ENCODE measurements around the gene DAAM2.

Gene DAAM2

DNA sequence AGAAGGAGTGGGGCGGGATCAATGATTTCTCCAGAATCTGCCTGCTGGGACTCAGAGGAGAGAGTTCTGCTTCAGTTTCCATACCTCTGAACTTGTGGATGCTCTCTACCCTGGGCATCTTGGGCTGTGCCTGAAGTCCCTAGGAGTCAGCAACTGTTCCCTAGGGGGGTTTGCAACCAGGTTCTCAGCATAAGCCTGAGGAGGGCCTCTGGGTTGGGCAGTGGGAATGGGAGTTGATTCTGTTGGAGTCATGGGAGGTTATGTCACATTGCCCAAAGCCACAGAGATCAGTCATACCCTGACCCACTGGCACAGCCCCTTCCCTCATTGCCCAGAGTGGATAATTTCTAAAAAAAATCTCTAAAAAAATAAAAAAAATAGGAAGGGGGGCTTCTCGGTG, 94.7 kb downstream of the DAAM2 start:
- peaks cover 62% of the 10 kb centered on the region for H3K4me1 Mint-ChIP-seq
- H3K9me3 Mint-ChIP-seq: no peaks in the 10 kb centered on the region
- H3K27ac Mint-ChIP-seq: peak overlapping the region in 2 of 3 experiments; percentile 83 to 91
- H3K4me3 Mint-ChIP-seq: no peak overlapping the region
- TF ChIP-seq, protein P1, sequence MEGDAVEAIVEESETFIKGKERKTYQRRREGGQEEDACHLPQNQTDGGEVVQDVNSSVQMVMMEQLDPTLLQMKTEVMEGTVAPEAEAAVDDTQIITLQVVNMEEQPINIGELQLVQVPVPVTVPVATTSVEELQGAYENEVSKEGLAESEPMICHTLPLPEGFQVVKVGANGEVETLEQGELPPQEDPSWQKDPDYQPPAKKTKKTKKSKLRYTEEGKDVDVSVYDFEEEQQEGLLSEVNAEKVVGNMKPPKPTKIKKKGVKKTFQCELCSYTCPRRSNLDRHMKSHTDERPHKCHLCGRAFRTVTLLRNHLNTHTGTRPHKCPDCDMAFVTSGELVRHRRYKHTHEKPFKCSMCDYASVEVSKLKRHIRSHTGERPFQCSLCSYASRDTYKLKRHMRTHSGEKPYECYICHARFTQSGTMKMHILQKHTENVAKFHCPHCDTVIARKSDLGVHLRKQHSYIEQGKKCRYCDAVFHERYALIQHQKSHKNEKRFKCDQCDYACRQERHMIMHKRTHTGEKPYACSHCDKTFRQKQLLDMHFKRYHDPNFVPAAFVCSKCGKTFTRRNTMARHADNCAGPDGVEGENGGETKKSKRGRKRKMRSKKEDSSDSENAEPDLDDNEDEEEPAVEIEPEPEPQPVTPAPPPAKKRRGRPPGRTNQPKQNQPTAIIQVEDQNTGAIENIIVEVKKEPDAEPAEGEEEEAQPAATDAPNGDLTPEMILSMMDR (IDR thresholded peaks at IDR 0.05; ENCODE audit: unreplicated experiment in 3 of 3): no peak
- no peaks in the 10 kb centered on the region for H3K36me3 Mint-ChIP-seq (ENCODE audit: low read depth)
- peaks cover 4% of the 10 kb centered on the region for H3K27me3 Mint-ChIP-seq (ENCODE audit: low read depth)

DNA sequence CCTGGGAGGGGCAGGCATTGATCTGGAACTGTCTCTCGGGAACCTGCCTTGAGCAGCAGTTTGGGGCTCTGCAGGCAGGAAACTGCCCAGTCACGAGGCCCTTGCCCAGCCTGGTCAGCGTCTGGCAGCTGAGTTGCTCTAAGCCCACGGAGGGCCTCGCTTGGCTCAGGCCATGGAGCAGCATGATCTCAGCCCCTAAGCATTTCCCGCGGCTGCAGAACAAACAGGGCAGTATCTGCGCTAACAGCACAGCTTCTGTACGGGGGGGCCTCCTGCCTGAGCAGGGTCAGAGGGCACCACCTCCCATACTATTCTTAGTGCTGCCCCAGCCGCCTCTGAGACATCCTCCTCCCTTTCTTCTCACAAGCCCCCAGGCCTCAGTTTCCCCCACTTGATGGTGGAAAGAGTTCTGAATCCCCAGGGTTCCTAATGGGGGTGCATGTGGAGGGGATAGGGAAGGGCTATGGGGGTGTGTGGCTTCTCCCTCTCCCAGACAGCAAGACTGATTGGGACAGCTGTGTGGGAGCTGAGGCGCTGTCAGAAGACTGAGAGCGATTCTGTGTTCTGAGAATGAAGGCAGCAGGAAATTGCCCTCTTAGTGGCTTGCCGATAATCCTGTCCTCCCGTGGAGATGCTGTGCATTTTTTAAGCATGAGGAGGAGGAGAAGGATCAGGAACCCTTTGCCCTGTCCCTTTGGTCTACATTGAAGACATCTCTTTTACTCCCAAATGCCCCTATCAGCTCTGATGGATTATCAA, 95.7 kb downstream of the DAAM2 start:
- peak overlapping the region; percentile 91 to 95 (median 91) for H3K27ac Mint-ChIP-seq
- H3K4me1 Mint-ChIP-seq: peaks cover 52% of the 10 kb centered on the region
- TF ChIP-seq, protein P1 (IDR thresholded peaks at IDR 0.05; ENCODE audit: unreplicated experiment in 3 of 3): no peak
- H3K36me3 Mint-ChIP-seq (ENCODE audit: low read depth): no peaks in the 10 kb centered on the region
- no peak overlapping the region for H3K4me3 Mint-ChIP-seq
- no peaks in the 10 kb centered on the region for H3K9me3 Mint-ChIP-seq
- peaks cover 4% of the 10 kb centered on the region for H3K27me3 Mint-ChIP-seq (ENCODE audit: low read depth)

DNA sequence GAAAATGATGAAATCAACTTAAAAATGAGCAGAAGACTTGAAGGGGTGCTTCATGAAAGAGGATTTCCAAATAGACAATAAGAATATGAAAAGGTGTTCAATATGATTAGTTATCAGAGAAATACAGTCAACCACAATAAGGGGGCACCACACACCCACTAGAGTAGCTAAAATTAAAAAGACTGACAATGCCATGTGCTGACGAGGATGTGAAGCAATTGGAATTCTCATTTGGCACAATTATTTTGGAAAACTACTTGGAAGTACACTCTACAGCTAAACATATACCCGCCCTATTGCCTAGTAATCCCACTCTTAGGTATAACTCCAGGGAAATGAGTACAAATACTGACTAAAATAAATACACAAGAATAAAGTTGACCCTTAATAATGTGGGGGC, 97.1 kb downstream of the DAAM2 start:
- Mint-ChIP-seq H3K9me3 (no peaks in the 10 kb centered on the region), H3K4me1 (peaks cover 42% of the 10 kb centered on the region), H3K36me3 (ENCODE audit: low read depth) (no peaks in the 10 kb centered on the region), H3K4me3 (no peak overlapping the region), H3K27ac (peak overlapping the region in 2 of 3 experiments; percentile 26 to 91), H3K27me3 (ENCODE audit: low read depth) (peaks cover 4% of the 10 kb centered on the region)
- TF ChIP-seq, protein P1 (IDR thresholded peaks at IDR 0.05; ENCODE audit: unreplicated experiment in 3 of 3): no peak

DNA sequence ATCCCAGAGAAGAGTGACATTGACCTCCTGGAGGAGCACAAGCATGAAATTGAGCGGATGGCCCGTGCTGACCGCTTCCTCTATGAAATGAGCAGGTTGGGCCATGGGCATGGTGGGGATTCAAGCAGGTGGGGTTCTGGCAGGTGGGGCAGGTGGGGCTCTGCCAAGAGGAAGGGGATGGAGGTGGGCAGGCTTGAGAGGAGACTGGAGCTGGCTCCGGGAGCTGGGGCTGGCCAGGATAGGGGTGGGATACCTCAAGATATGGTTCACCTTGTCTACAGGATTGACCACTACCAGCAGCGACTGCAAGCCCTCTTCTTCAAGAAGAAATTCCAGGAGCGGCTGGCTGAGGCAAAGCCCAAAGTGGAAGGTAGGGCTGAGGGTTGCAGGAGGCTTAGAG, 99.2 kb downstream of the DAAM2 start:
- H3K4me1 Mint-ChIP-seq: peaks cover 33% of the 10 kb centered on the region
- TF ChIP-seq, protein P1 (IDR thresholded peaks at IDR 0.05; ENCODE audit: unreplicated experiment in 3 of 3): no peak
- no peak overlapping the region for H3K27ac Mint-ChIP-seq
- H3K9me3 Mint-ChIP-seq: no peaks in the 10 kb centered on the region
- peaks cover 4% of the 10 kb centered on the region for H3K27me3 Mint-ChIP-seq (ENCODE audit: low read depth)
- H3K36me3 Mint-ChIP-seq (ENCODE audit: low read depth): no peaks in the 10 kb centered on the region
- H3K4me3 Mint-ChIP-seq: no peak overlapping the region

DNA sequence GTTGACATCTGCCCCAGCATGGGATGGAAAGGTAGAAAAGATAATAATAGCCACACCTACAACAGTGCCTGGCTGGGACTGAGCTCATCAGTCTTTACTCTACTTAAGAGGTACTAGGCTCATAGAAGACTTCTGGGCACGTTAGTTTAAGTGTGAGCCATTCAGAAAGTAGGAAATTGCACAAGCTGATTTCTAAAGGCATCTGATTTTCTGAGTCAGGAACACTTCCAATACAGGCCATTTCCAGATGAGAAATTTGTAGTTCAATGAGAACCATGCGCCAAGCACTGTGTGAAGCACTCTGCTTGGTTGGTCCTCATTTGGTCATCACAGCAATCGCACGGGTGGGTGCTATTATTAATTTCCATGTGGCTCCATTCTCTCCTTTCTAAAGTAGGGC, 99.8 kb downstream of the DAAM2 start:
- TF ChIP-seq, protein P1 (IDR thresholded peaks at IDR 0.05; ENCODE audit: unreplicated experiment in 3 of 3): no peak

More for the DNA sequence above, 99.8 kb downstream of the DAAM2 start:
- Mint-ChIP-seq H3K4me3 (no peak overlapping the region), H3K27me3 (ENCODE audit: low read depth) (peaks cover 4% of the 10 kb centered on the region), H3K36me3 (ENCODE audit: low read depth) (peaks cover 1% of the 10 kb centered on the region), H3K9me3 (no peaks in the 10 kb centered on the region), H3K4me1 (peaks cover 27% of the 10 kb centered on the region), H3K27ac (no peak overlapping the region)

Measured in nephron (organoid).